B cell (primary cell): ENCODE results near the gene CTNNA2.

ENCODE experiments used
- CTCF ChIP-seq: fragments of 200-600 bp; IDR thresholded peaks from one replicate; pipeline ENCODE4 v1.8.0; 2022; ENCODE audit warnings: antibody characterized with exemption, mild to moderate bottlenecking
- EZH2 ChIP-seq: IDR thresholded peaks from 2 replicates; pipeline ENCODE4 v1.6.1; 2012; ENCODE audit warnings: borderline replicate concordance, low read depth, mild to moderate bottlenecking, moderate library complexity, low read length; ENCODE audit not compliant: insufficient read depth, poor library complexity, severe bottlenecking

- TF ChIP-seq CTCF, result no peak
- no peak for TF ChIP-seq EZH2
These were observed 390.6 kb downstream of the CTNNA2 start for GRCh38 chr2:79903222-79904000.
